HCT116 (cell line): Measurements from ENCODE around the gene OR52E4. TPM values are rescaled to one million over a fixed set of nuclear protein-coding genes. Genes with fewer than 3 reads are reported as not detected.

Experiments
- ATAC-seq: fragments of 200-7000 bp; cut with Tn5 transposase; 2 replicates; pipeline ENCODE4 v1.9.1; 2020; ENCODE audit warnings: mild to moderate bottlenecking, moderate library complexity
- BruUV-seq: library from RNA; stranded (reverse); fragments of 400-500 nt; replicated peaks from 2 replicates; lab custom pipeline; 2021; lab: Mats Ljungman, UMichigan
- CTCF ChIA-PET: fragments of 300-600 bp; sonication (Branson Sonifier 250); formaldehyde crosslinking; loops from one replicate; lab custom pipeline; 2021; ENCODE audit warnings: antibody characterized with exemption; lab: Charles Lee
- POLR2A ChIA-PET: fragments of 300-600, 350-600 bp; sonication (Branson Sonifier 250); formaldehyde crosslinking; loops from one replicate; lab custom pipeline; 2021; ENCODE audit warnings: antibody characterized with exemption; lab: Charles Lee
- RAD21 ChIA-PET, 2 experiments: fragments of 300-600 bp; sonication (Branson Sonifier 250); formaldehyde crosslinking; loops; one replicate each; lab custom pipeline; 2023; ENCODE audit warnings: low total read pairs in 2 of 2; ENCODE audit not compliant: uncharacterized antibody in 2 of 2, unreplicated experiment in 2 of 2, low non-redundant PET in 1 of 2; lab: Charles Lee
- DNase-seq: peaks from one replicate; pipeline ENCODE4 v3.0.0-alpha.2; 2010; ENCODE audit warnings: low read depth, low spot score
- H2AFZ ChIP-seq: fragments of 200-600 bp; shearing (Covaris generic), sonication (generic); 2 replicates; pipeline ENCODE4 v1.6.1; 2017; ENCODE audit warnings: low read depth, mixed run types, mixed read lengths, antibody characterized with exemption, low read length; ENCODE audit not compliant: poor library complexity, severe bottlenecking
- H3K27ac ChIP-seq: 2 replicates; pipeline ENCODE4 v1.5.1; 2012; ENCODE audit warnings: low read depth, low read length
- H3K27me3 ChIP-seq: fragments of 200-600 bp; sonication (generic); 2 replicates; pipeline ENCODE4 v1.6.1; 2016; ENCODE audit warnings: mixed run types, low read length, mixed read lengths; ENCODE audit not compliant: insufficient read depth
- H3K36me3 ChIP-seq, 2 experiments: fragments of 200-500 bp in 1 of 2; fragments of 200-600 bp in 1 of 2; sonication (Bioruptor generic) in 1 of 2; sonication (generic) in 1 of 2; 2 replicates each; pipeline versions ENCODE4 v1.5.1 to v1.6.1; 2014 to 2016; ENCODE audit warnings: low read length in 2 of 2, inconsistent platforms in 1 of 2, mixed read lengths in 1 of 2, mixed run types in 1 of 2; ENCODE audit not compliant: insufficient read depth in 2 of 2, control insufficient read depth in 1 of 2
- H3K4me1 ChIP-seq, 2 experiments: fragments of 200-600 bp in 1 of 2; sonication (generic) in 1 of 2; 2 replicates each; pipeline versions ENCODE4 v1.5.1 to v1.6.1; 2012 to 2017; ENCODE audit warnings: low read length in 2 of 2, inconsistent platforms in 1 of 2, mild to moderate bottlenecking in 1 of 2, mixed read lengths in 1 of 2, mixed run types in 1 of 2, moderate library complexity in 1 of 2; ENCODE audit not compliant: insufficient read depth in 2 of 2, control insufficient read depth in 1 of 2
- H3K4me2 ChIP-seq: fragments of 200-600 bp; sonication (generic); 2 replicates; pipeline ENCODE4 v1.6.1; 2017; ENCODE audit warnings: mixed run types, low read length, mixed read lengths
- H3K4me3 ChIP-seq, 2 experiments: fragments of 200-600 bp in 1 of 2; sonication (generic) in 1 of 2; replicated peaks in 1 of 2; 2 replicates each; pipeline ENCODE4 v1.5.1; 2011 to 2016; ENCODE audit warnings: low read length in 2 of 2, control low read depth in 1 of 2, low read depth in 1 of 2, mild to moderate bottlenecking in 1 of 2, mixed read lengths in 1 of 2, mixed run types in 1 of 2
- H3K79me2 ChIP-seq: fragments of 200-600 bp; sonication (generic); 2 replicates; pipeline ENCODE4 v1.6.1; 2017; ENCODE audit warnings: mild to moderate bottlenecking, mixed run types, low read length, moderate library complexity, mixed read lengths; ENCODE audit not compliant: insufficient read depth
- H3K9ac ChIP-seq: fragments of 200-600 bp; sonication (generic); 2 replicates; pipeline ENCODE4 v1.6.1; 2016; ENCODE audit warnings: low read length, mixed read lengths
- H3K9me2 ChIP-seq: fragments of 200-600 bp; sonication (generic), shearing (Covaris generic); 2 replicates; pipeline ENCODE4 v1.6.1; 2017; ENCODE audit warnings: mixed run types, mild to moderate bottlenecking, moderate library complexity; ENCODE audit not compliant: insufficient read depth
- H3K9me3 ChIP-seq, 2 experiments: fragments of 200-500 bp in 1 of 2; fragments of 200-600 bp in 1 of 2; sonication (Bioruptor generic) in 1 of 2; sonication (generic) in 1 of 2; 2 replicates each; pipeline ENCODE4 v1.6.1; 2014 to 2017; ENCODE audit warnings: low read length in 2 of 2, mixed read lengths in 2 of 2, inconsistent platforms in 1 of 2, low read depth in 1 of 2, mild to moderate bottlenecking in 1 of 2, mixed run types in 1 of 2, moderate library complexity in 1 of 2; ENCODE audit not compliant: control insufficient read depth in 1 of 2, insufficient read depth in 1 of 2
- H4K20me1 ChIP-seq: fragments of 200-600 bp; sonication (generic), shearing (Covaris generic); 2 replicates; pipeline ENCODE4 v1.6.1; 2017; ENCODE audit warnings: mixed run types, mild to moderate bottlenecking, moderate library complexity; ENCODE audit not compliant: insufficient read depth
- CBX3 ChIP-seq: IDR thresholded peaks from 2 replicates; pipeline ENCODE4 v1.6.1; 2012; ENCODE audit warnings: low read depth
- EGR1 ChIP-seq: IDR thresholded peaks from 2 replicates; pipeline ENCODE4 v1.6.1; 2012; ENCODE audit warnings: low read depth
- ELF1 ChIP-seq: IDR thresholded peaks from 2 replicates; pipeline ENCODE4 v1.6.1; 2012; ENCODE audit warnings: low read depth, borderline replicate concordance
- FOSL1 ChIP-seq: IDR thresholded peaks from 2 replicates; pipeline ENCODE4 v1.6.1; 2012; ENCODE audit warnings: low read depth
- POLR2A ChIP-seq: IDR thresholded peaks from 2 replicates; pipeline ENCODE4 v1.7.0; 2011; ENCODE audit warnings: borderline replicate concordance; ENCODE audit not compliant: insufficient read depth, insufficient read length; ENCODE audit errors: extremely low read depth
- POLR2AphosphoS5 ChIP-seq: IDR thresholded peaks from 2 replicates; pipeline ENCODE4 v1.6.1; 2011; ENCODE audit warnings: mild to moderate bottlenecking, low read depth, low read length, moderate library complexity
- RAD21 ChIP-seq: IDR thresholded peaks from 2 replicates; pipeline ENCODE4 v1.6.1; 2012; ENCODE audit warnings: low read depth, mild to moderate bottlenecking
- SP1 ChIP-seq: IDR thresholded peaks from 2 replicates; pipeline ENCODE4 v1.6.1; 2012; ENCODE audit warnings: low read depth
- SRF ChIP-seq: IDR thresholded peaks from 2 replicates; pipeline ENCODE4 v1.6.1; 2012; ENCODE audit warnings: low read depth
- TCF7L2 ChIP-seq: IDR thresholded peaks from 2 replicates; pipeline ENCODE4 v1.7.0; 2011; ENCODE audit warnings: borderline replicate concordance, inconsistent platforms; ENCODE audit not compliant: insufficient read depth, insufficient read length; ENCODE audit errors: extremely low read depth
- YY1 ChIP-seq: IDR thresholded peaks from 2 replicates; pipeline ENCODE4 v1.6.1; 2011; ENCODE audit warnings: low read length, low read depth, moderate library complexity, mild to moderate bottlenecking; ENCODE audit not compliant: insufficient replicate concordance; ENCODE audit errors: extremely low read depth
- ZFX ChIP-seq: fragments of 450-650 bp; IDR thresholded peaks from 2 replicates; pipeline ENCODE4 v1.6.1; 2017
- ZNF274 ChIP-seq: fragments of 200-500 bp; sonication (Bioruptor generic); IDR thresholded peaks from 2 replicates; pipeline ENCODE4 v1.6.1; 2014; ENCODE audit warnings: mild to moderate bottlenecking, low read depth, low read length, inconsistent platforms
- intact Hi-C: fragments of 100-400 bp; cut with micrococcal nuclease; formaldehyde crosslinking; loops from 2 replicates; pipeline ENCODE4 v1.10.0; 2022
- total RNA-seq: library from RNA; stranded (reverse); gene quantifications from one replicate; pipeline ENCODE4 v1.2.1, GENCODE V29; 2021; ENCODE audit not compliant: unreplicated experiment
- TF ChIP-seq, protein P1 (sequence below): IDR thresholded peaks from 2 replicates; pipeline ENCODE4 v1.6.1; 2011; ENCODE audit warnings: mild to moderate bottlenecking, low read length, moderate library complexity; ENCODE audit not compliant: insufficient replicate concordance; ENCODE audit errors: extremely low read depth
- TF ChIP-seq, protein P2 (sequence below), 3 experiments: fragments of 200-600 bp in 1 of 3; sonication (generic) in 1 of 3; IDR thresholded peaks in 2 of 3; conservative IDR thresholded peaks in 1 of 3; 2 replicates each; pipeline ENCODE4 v1.5.1; 2012 to 2017; ENCODE audit warnings: low read depth in 2 of 3, low read length in 2 of 3, antibody characterized with exemption in 1 of 3, borderline replicate concordance in 1 of 3, control low read depth in 1 of 3, mild to moderate bottlenecking in 1 of 3, mixed read lengths in 1 of 3, mixed run types in 1 of 3, moderate library complexity in 1 of 3; ENCODE audit not compliant: insufficient read depth in 1 of 3
- TF ChIP-seq, protein P3 (sequence below): IDR thresholded peaks from 2 replicates; pipeline ENCODE4 v1.6.1; 2012; ENCODE audit warnings: low read depth
- TF ChIP-seq, protein P4 (sequence below): IDR thresholded peaks from 2 replicates; pipeline ENCODE4 v1.6.1; 2012

OR52E4 gene
- total RNA-seq, 1 experiment from 2014 or later, result not detected

DNA sequence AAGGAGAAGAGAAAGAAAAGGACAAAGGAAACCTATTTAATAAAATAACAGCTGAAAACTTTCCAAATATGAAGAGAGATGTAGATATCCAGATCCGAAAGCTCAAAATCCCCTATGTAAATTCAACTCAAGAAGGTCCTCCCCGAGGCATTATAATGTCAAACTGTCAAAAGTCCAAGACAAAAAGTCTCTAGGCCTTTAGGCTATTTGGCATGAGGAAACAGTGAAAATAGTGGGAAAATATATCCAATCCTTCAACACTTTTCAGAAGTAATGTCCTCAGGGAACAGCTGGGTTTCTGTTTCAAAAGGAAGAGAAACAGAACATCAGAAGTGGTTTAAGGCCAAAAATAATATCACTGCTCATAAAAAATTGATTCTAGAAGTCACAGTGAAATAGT, 1.9 kb upstream of the OR52E4 start:
- Histone ChIP-seq H3K9me2 (no peaks in the 10 kb centered on the region), H3K27me3 (peaks cover 52% of the 10 kb centered on the region), H3K27ac (no peak overlapping the region), H3K9ac (no peak overlapping the region), H3K4me1 (no peaks in the 10 kb centered on the region)
- POLR2A ChIA-PET, result no interaction called here
- DNase-seq, result no peak
- no peak for TF ChIP-seq EGR1
- TF ChIP-seq RAD21, result no peak
- TF ChIP-seq SRF, result no peak
- TF ChIP-seq, protein P1, sequence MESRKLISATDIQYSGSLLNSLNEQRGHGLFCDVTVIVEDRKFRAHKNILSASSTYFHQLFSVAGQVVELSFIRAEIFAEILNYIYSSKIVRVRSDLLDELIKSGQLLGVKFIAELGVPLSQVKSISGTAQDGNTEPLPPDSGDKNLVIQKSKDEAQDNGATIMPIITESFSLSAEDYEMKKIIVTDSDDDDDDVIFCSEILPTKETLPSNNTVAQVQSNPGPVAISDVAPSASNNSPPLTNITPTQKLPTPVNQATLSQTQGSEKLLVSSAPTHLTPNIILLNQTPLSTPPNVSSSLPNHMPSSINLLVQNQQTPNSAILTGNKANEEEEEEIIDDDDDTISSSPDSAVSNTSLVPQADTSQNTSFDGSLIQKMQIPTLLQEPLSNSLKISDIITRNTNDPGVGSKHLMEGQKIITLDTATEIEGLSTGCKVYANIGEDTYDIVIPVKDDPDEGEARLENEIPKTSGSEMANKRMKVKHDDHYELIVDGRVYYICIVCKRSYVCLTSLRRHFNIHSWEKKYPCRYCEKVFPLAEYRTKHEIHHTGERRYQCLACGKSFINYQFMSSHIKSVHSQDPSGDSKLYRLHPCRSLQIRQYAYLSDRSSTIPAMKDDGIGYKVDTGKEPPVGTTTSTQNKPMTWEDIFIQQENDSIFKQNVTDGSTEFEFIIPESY, result no peak
- TF ChIP-seq FOSL1, result no peak
- TF ChIP-seq TCF7L2, result no peak
- no peak for TF ChIP-seq YY1
- TF ChIP-seq, protein P2, sequence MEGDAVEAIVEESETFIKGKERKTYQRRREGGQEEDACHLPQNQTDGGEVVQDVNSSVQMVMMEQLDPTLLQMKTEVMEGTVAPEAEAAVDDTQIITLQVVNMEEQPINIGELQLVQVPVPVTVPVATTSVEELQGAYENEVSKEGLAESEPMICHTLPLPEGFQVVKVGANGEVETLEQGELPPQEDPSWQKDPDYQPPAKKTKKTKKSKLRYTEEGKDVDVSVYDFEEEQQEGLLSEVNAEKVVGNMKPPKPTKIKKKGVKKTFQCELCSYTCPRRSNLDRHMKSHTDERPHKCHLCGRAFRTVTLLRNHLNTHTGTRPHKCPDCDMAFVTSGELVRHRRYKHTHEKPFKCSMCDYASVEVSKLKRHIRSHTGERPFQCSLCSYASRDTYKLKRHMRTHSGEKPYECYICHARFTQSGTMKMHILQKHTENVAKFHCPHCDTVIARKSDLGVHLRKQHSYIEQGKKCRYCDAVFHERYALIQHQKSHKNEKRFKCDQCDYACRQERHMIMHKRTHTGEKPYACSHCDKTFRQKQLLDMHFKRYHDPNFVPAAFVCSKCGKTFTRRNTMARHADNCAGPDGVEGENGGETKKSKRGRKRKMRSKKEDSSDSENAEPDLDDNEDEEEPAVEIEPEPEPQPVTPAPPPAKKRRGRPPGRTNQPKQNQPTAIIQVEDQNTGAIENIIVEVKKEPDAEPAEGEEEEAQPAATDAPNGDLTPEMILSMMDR (IDR thresholded peaks at IDR 0.05 in 2 of 3, conservative IDR thresholded peaks at IDR 0.05 in 1 of 3; ENCODE audit: borderline replicate concordance in 1 of 3, insufficient read depth in 1 of 3, low read depth in 2 of 3, low read length in 2 of 3), result no peak
- TF ChIP-seq, protein P3, sequence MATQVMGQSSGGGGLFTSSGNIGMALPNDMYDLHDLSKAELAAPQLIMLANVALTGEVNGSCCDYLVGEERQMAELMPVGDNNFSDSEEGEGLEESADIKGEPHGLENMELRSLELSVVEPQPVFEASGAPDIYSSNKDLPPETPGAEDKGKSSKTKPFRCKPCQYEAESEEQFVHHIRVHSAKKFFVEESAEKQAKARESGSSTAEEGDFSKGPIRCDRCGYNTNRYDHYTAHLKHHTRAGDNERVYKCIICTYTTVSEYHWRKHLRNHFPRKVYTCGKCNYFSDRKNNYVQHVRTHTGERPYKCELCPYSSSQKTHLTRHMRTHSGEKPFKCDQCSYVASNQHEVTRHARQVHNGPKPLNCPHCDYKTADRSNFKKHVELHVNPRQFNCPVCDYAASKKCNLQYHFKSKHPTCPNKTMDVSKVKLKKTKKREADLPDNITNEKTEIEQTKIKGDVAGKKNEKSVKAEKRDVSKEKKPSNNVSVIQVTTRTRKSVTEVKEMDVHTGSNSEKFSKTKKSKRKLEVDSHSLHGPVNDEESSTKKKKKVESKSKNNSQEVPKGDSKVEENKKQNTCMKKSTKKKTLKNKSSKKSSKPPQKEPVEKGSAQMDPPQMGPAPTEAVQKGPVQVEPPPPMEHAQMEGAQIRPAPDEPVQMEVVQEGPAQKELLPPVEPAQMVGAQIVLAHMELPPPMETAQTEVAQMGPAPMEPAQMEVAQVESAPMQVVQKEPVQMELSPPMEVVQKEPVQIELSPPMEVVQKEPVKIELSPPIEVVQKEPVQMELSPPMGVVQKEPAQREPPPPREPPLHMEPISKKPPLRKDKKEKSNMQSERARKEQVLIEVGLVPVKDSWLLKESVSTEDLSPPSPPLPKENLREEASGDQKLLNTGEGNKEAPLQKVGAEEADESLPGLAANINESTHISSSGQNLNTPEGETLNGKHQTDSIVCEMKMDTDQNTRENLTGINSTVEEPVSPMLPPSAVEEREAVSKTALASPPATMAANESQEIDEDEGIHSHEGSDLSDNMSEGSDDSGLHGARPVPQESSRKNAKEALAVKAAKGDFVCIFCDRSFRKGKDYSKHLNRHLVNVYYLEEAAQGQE, result no peak
- TF ChIP-seq ELF1, result no peak
- TF ChIP-seq CBX3, result no peak
- TF ChIP-seq POLR2AphosphoS5, result no peak
- no peak for TF ChIP-seq ZNF274
- TF ChIP-seq, protein P4, sequence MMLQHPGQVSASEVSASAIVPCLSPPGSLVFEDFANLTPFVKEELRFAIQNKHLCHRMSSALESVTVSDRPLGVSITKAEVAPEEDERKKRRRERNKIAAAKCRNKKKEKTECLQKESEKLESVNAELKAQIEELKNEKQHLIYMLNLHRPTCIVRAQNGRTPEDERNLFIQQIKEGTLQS, result no peak
- TF ChIP-seq SP1, result no peak
- TF ChIP-seq POLR2A, result no peak
- TF ChIP-seq ZFX, result no peak
- TF ChIP-seq, all 23 proteins: peak for 0
- Histone ChIP-seq H3K4me2 (no peak overlapping the region), H3K4me3 (no peak overlapping the region), H2AFZ (no peak overlapping the region), H3K79me2 (no peaks in the 10 kb centered on the region), H3K9me3 (no peaks in the 10 kb centered on the region), H4K20me1 (no peaks in the 10 kb centered on the region), H3K36me3 (no peaks in the 10 kb centered on the region)
- ATAC-seq, result no peak
- ChIA-PET RAD21 (no interaction called here), CTCF (interaction anchor here (1.8 kb wide), 1 partner anchor 13 kb away, joined by 6 read pairs; no protein-coding TSS in a partner anchor)
- intact Hi-C loops, result no loop called here
- BruUV-seq, result no TSS peak
